ENCODE measurements around the gene MS4A10.
A peak's percentile ranks its signal among the peaks of the same experiment; 100 is the strongest.

The MS4A10 gene

GRCh38 chr11:60761436-60762190 is 23.5 kb upstream of the MS4A10 start:
- no peak overlapping the region for H3K4me3 ChIP-seq (ENCODE audit: low read depth, low read length)
- no peak for TF ChIP-seq CTCF (conservative IDR thresholded peaks at IDR 0.05; ENCODE audit: low read depth, low read length)
- no peak for DNase-seq (ENCODE audit: low read depth)

GRCh38 chr11:60762851-60763691 is 22.1 kb upstream of the MS4A10 start:
- TF ChIP-seq CTCF (conservative IDR thresholded peaks at IDR 0.05; ENCODE audit: low read depth, low read length), result peak; percentile 35
- H3K4me3 ChIP-seq (ENCODE audit: low read depth, low read length), result no peak overlapping the region
- peak; percentile 17 for DNase-seq (ENCODE audit: low read depth)

- no peak overlapping the region for H3K4me3 ChIP-seq (ENCODE audit: low read depth, low read length)
- no peak for TF ChIP-seq CTCF (conservative IDR thresholded peaks at IDR 0.05; ENCODE audit: low read depth, low read length)
- DNase-seq (ENCODE audit: low read depth), result no peak
Observed at GRCh38 chr11:60763692-60764369, 21.3 kb upstream of the MS4A10 start.

- no peak overlapping the region for H3K4me3 ChIP-seq (ENCODE audit: low read depth, low read length)
- no peak for TF ChIP-seq CTCF (conservative IDR thresholded peaks at IDR 0.05; ENCODE audit: low read depth, low read length)
Observed at GRCh38 chr11:60764879-60765278, 20.3 kb upstream of the MS4A10 start.

GRCh38 chr11:60765355-60765754 is 19.8 kb upstream of the MS4A10 start:
- TF ChIP-seq CTCF (conservative IDR thresholded peaks at IDR 0.05; ENCODE audit: low read depth, low read length), result no peak
- DNase-seq (ENCODE audit: low read depth), result no peak
- no peak overlapping the region for H3K4me3 ChIP-seq (ENCODE audit: low read depth, low read length)

More at GRCh38 chr11:60764879-60765278, 20.3 kb upstream of the MS4A10 start:
- DNase-seq (ENCODE audit: low read depth), result peak; percentile 22

- H3K4me3 ChIP-seq (ENCODE audit: low read depth, low read length), result no peak overlapping the region
- DNase-seq (ENCODE audit: low read depth), result no peak
- no peak for TF ChIP-seq CTCF (conservative IDR thresholded peaks at IDR 0.05; ENCODE audit: low read depth, low read length)
Observed at GRCh38 chr11:60766547-60766946, 18.6 kb upstream of the MS4A10 start.

Measured in choroid plexus epithelial cell (primary cell).